K562 (cell line): ENCODE measurements around the gene ATXN7. TPM values are rescaled to one million over a fixed set of nuclear protein-coding genes. Genes with fewer than 3 reads are reported as not detected.
A peak's percentile ranks its signal among the peaks of the same experiment; 100 is the strongest.

Experiments used
- BRD9 ChIP-seq: fragments of 450-650 bp; IDR thresholded peaks from 2 replicates; pipeline ENCODE4 v1.6.1; 2018; ENCODE audit warnings: low read depth; ENCODE audit not compliant: partially characterized antibody
- CBFB ChIP-seq: sonication (generic); formaldehyde crosslinking; IDR thresholded peaks from 2 replicates; pipeline ENCODE4 v1.4.0; 2020; ENCODE audit warnings: mild to moderate bottlenecking, missing genetic modification reagents
- CHCHD3 ChIP-seq: fragments of 250-450 bp; sonication (Bioruptor Pico); IDR thresholded peaks from 2 replicates; pipeline ENCODE4 v2.1.2; 2022; ENCODE audit warnings: mild to moderate bottlenecking
- CXXC5 ChIP-seq: fragments of 250-450 bp; sonication (Bioruptor Pico); IDR thresholded peaks from 2 replicates; pipeline ENCODE4 v1.8.0; 2022; ENCODE audit warnings: inconsistent platforms, mild to moderate bottlenecking, moderate library complexity
- ETV1 ChIP-seq: fragments of 450-650 bp; conservative IDR thresholded peaks from 2 replicates; pipeline ENCODE4 v1.6.1; 2016; ENCODE audit warnings: missing genetic modification characterization, control low read depth, low read depth, missing compliant biosample characterization
- HDAC3 ChIP-seq: fragments of 450-650 bp; IDR thresholded peaks from 2 replicates; pipeline ENCODE4 v1.6.1; 2018; ENCODE audit warnings: borderline replicate concordance, mild to moderate bottlenecking, moderate library complexity; ENCODE audit not compliant: partially characterized antibody
- HLTF ChIP-seq: fragments of 450-650 bp; IDR thresholded peaks from 2 replicates; pipeline ENCODE4 v1.6.1; 2016
- HOXB6 ChIP-seq: fragments of 250-450 bp; sonication (Bioruptor Pico); IDR thresholded peaks from 2 replicates; pipeline ENCODE4 v1.5.1; 2022; ENCODE audit warnings: mild to moderate bottlenecking, borderline replicate concordance
- KLF13 ChIP-seq: fragments of 450-650 bp; IDR thresholded peaks from 2 replicates; pipeline ENCODE4 v1.6.1; 2016; ENCODE audit warnings: missing genetic modification characterization, low read depth, mild to moderate bottlenecking, missing compliant biosample characterization, moderate library complexity, borderline replicate concordance
- NBN ChIP-seq: fragments of 450-650 bp; IDR thresholded peaks from 2 replicates; pipeline ENCODE4 v1.6.1; 2016; ENCODE audit warnings: low read depth, mild to moderate bottlenecking
- NCOA4 ChIP-seq: fragments of 450-650 bp; IDR thresholded peaks from 2 replicates; pipeline ENCODE4 v1.6.1; 2018; ENCODE audit warnings: mild to moderate bottlenecking; ENCODE audit not compliant: partially characterized antibody
- NR2C2 ChIP-seq, 2 experiments: fragments of 200-800 bp in 1 of 2; sonication (Bioruptor generic) in 1 of 2; sonication (generic) in 1 of 2; formaldehyde crosslinking in 1 of 2; IDR thresholded peaks; 2 replicates each; pipeline versions ENCODE4 v1.6.1 to v1.8.0; 2016 to 2022; ENCODE audit warnings: mild to moderate bottlenecking in 1 of 2, missing compliant biosample characterization in 1 of 2, missing genetic modification characterization in 1 of 2, missing genetic modification reagents in 1 of 2
- POLR2A ChIP-seq: fragments of 450-650 bp; conservative IDR thresholded peaks from 2 replicates; pipeline ENCODE4 v1.6.1; 2016
- POLR2B ChIP-seq: fragments of 450-650 bp; IDR thresholded peaks from 2 replicates; pipeline ENCODE4 v1.6.1; 2018; ENCODE audit warnings: low read depth; ENCODE audit not compliant: partially characterized antibody
- SMAD2 ChIP-seq: fragments of 150-350 bp; IDR thresholded peaks from 2 replicates; pipeline ENCODE4 v1.6.1; 2014; ENCODE audit warnings: low read depth, mild to moderate bottlenecking, low read length
- YY1 ChIP-seq, 3 experiments: IDR thresholded peaks; 2 replicates each; pipeline ENCODE4 v1.6.1; 2011; ENCODE audit warnings: low read length in 2 of 3, mild to moderate bottlenecking in 2 of 3, moderate library complexity in 2 of 3, borderline replicate concordance in 1 of 3, control low read depth in 1 of 3, low read depth in 1 of 3; ENCODE audit not compliant: insufficient read depth in 3 of 3, insufficient replicate concordance in 2 of 3, control insufficient read depth in 1 of 3, insufficient read length in 1 of 3; ENCODE audit errors: extremely low read depth in 1 of 3
- ZBTB7A ChIP-seq: IDR thresholded peaks from 2 replicates; pipeline ENCODE4 v1.6.1; 2011; ENCODE audit warnings: low read depth, mild to moderate bottlenecking, low read length, moderate library complexity, borderline replicate concordance; ENCODE audit not compliant: control insufficient read depth
- ZNF239 ChIP-seq: fragments of 250-450 bp; sonication (Bioruptor Pico); IDR thresholded peaks from 2 replicates; pipeline ENCODE4 v1.4.0; 2020; ENCODE audit warnings: mild to moderate bottlenecking
- ZNF79 ChIP-seq: fragments of 250-450 bp; sonication (Bioruptor Pico); IDR thresholded peaks from 2 replicates; pipeline ENCODE4 v1.4.0; 2020; ENCODE audit warnings: low read depth, mild to moderate bottlenecking, moderate library complexity
- polyA plus RNA-seq, 8 experiments: library from polyadenylated mRNA; depleted of rRNA in 4 of 8; stranded (reverse) in 5 of 8; unstranded in 3 of 8; fragments of >200 nt; fragmentation: Nextera tagmentation in 2 of 8; fragmentation: Illumina TruSeq in 1 of 8; extraction: Ambion mirVana in 2 of 8; extraction: Trizol in 1 of 8; gene quantifications; 2 replicates each; pipeline versions ENCODE4 v1.2.1 to v1.2.3, GENCODE V29; 2011 to 2014; ENCODE audit warnings: inconsistent platforms in 1 of 8, missing spikeins in 1 of 8
- total RNA-seq, 7 experiments: library from RNA; depleted of rRNA in 6 of 7; stranded (reverse); fragments of >200 nt in 6 of 7; fragmentation: Illumina TruSeq in 2 of 7; extraction: Trizol in 2 of 7; gene quantifications; 2 replicates each; pipeline versions ENCODE4 v1.2.1 to v1.2.3, GENCODE V29; 2011 to 2021; ENCODE audit warnings: low replicate concordance in 1 of 7
- TF ChIP-seq, protein P1 (sequence below): fragments of 250-450 bp; sonication (Bioruptor Pico); IDR thresholded peaks from 2 replicates; pipeline ENCODE4 v1.5.0; 2020; ENCODE audit warnings: mild to moderate bottlenecking
- TF ChIP-seq, protein P2 (sequence below): IDR thresholded peaks from 2 replicates; pipeline ENCODE4 v1.6.1; 2011; ENCODE audit warnings: borderline replicate concordance, low read depth, mild to moderate bottlenecking, moderate library complexity, low read length; ENCODE audit not compliant: insufficient read depth, poor library complexity, severe bottlenecking
- TF ChIP-seq, protein P3 (sequence below): IDR thresholded peaks from 3 replicates; pipeline ENCODE4 v1.6.1; 2011; ENCODE audit warnings: borderline replicate concordance, mild to moderate bottlenecking; ENCODE audit not compliant: insufficient read length, insufficient read depth

The ATXN7 gene
- total and polyA plus RNA-seq, 9 of the 15 experiments (the other 6 are each of a cell fraction or from before 2014, with no cell fraction given): 0.41 to 9.2 (median 6.7) TPM

DNA sequence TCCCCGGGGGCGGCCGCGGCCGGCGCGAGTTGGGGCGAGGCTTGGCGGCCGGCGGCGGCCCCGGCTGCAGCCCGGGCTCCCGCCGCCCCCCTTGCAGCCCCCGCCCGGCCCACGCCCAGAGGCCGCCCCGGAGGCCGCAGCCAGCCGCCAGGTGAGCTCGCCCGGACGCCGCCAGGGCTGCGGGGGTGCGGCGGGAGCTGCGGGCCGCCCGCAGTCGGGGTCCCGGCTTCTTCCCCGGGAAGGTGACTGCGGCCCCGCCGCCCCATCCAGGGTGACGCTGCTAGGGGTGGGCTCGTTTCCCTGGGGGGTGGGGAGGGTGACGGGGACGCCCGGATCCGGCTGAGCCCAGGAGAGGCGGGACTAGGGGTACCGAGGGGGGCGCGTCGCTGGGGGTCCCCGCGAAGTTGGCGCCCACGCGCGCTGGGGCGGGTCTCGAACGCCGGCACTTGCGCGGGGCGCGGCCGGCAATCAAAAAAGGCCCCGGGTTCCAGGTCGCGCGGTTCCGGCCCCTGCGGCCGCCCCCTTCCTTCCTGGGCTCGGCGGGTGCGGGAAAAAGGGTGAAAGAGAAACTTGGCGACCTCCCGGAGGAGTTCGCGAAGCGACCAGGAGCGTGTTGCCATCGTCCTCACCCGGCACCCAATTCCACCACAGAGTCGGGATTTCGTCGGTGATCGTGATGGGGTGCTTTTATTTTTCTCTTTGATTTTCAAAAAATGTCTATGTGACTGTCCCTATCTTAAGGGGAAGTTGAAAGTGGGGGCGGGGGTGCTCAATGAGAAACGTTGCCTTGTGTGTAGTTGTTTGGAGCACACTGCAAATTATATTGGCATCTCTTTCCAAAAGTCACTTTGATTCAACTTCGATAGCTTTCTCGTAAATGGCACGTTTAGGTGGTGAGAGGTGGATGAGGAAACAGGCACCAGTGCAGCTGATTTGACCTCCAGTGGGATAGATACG lies 619 bp downstream of the ATXN7 start (continued):
- TF ChIP-seq, protein P1, sequence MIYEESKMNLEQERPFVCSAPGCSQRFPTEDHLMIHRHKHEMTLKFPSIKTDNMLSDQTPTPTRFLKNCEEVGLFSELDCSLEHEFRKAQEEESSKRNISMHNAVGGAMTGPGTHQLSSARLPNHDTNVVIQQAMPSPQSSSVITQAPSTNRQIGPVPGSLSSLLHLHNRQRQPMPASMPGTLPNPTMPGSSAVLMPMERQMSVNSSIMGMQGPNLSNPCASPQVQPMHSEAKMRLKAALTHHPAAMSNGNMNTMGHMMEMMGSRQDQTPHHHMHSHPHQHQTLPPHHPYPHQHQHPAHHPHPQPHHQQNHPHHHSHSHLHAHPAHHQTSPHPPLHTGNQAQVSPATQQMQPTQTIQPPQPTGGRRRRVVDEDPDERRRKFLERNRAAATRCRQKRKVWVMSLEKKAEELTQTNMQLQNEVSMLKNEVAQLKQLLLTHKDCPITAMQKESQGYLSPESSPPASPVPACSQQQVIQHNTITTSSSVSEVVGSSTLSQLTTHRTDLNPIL (CRISPR knock-in tag): no peak
- TF ChIP-seq POLR2A (0 out of 2 replicates have a peak, but pooled peaks have one; percentile 29), ZNF79 (CRISPR knock-in tag) (no peak), HOXB6 (no peak), BRD9 (no peak), CBFB (no peak), ZBTB7A (peak; percentile 51; the same call in 1 of the 2 replicates), NCOA4 (no peak), KLF13 (tag) (no peak), HDAC3 (no peak), NR2C2 (CRISPR knock-in tag; IDR thresholded peaks at IDR 0.05) (no peak), NR2C2 (tag; IDR thresholded peaks at IDR 0.05) (peak; percentile 85), NBN (no peak), YY1 (IDR thresholded peaks at IDR 0.05; ENCODE audit: borderline replicate concordance in 1 of 3, control insufficient read depth in 1 of 3, extremely low read depth in 1 of 3, insufficient read depth in 3 of 3, insufficient read length in 1 of 3, insufficient replicate concordance in 2 of 3, low read depth in 1 of 3, low read length in 2 of 3) (peak in 1 of 3 experiments; percentile 14), CHCHD3 (CRISPR knock-in tag) (no peak), ZNF239 (CRISPR knock-in tag) (no peak), POLR2B (no peak), SMAD2 (no peak), CXXC5 (CRISPR knock-in tag) (0 out of 2 replicates have a peak, but pooled peaks have one; percentile 24), HLTF (no peak), ETV1 (tag) (no peak)
- TF ChIP-seq, protein P2, sequence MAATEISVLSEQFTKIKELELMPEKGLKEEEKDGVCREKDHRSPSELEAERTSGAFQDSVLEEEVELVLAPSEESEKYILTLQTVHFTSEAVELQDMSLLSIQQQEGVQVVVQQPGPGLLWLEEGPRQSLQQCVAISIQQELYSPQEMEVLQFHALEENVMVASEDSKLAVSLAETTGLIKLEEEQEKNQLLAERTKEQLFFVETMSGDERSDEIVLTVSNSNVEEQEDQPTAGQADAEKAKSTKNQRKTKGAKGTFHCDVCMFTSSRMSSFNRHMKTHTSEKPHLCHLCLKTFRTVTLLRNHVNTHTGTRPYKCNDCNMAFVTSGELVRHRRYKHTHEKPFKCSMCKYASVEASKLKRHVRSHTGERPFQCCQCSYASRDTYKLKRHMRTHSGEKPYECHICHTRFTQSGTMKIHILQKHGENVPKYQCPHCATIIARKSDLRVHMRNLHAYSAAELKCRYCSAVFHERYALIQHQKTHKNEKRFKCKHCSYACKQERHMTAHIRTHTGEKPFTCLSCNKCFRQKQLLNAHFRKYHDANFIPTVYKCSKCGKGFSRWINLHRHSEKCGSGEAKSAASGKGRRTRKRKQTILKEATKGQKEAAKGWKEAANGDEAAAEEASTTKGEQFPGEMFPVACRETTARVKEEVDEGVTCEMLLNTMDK: peak; percentile 3
- TF ChIP-seq, protein P3, sequence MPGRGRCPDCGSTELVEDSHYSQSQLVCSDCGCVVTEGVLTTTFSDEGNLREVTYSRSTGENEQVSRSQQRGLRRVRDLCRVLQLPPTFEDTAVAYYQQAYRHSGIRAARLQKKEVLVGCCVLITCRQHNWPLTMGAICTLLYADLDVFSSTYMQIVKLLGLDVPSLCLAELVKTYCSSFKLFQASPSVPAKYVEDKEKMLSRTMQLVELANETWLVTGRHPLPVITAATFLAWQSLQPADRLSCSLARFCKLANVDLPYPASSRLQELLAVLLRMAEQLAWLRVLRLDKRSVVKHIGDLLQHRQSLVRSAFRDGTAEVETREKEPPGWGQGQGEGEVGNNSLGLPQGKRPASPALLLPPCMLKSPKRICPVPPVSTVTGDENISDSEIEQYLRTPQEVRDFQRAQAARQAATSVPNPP: no peak
